ENCODE measurements around the gene PIP5K1B. TPM values are rescaled to one million over a fixed set of nuclear protein-coding genes. Genes with fewer than 3 reads are reported as not detected.

The PIP5K1B gene
- polyA plus RNA-seq, 4 donors: 7.6 to 8.5 (median 8.0) TPM

GRCh38 chr9:68947015-68947414, 242.0 kb downstream of the PIP5K1B start:
- no peak for DNase-seq (ENCODE audit: low read depth in 4 of 4, low spot score in 3 of 4)

DNA sequence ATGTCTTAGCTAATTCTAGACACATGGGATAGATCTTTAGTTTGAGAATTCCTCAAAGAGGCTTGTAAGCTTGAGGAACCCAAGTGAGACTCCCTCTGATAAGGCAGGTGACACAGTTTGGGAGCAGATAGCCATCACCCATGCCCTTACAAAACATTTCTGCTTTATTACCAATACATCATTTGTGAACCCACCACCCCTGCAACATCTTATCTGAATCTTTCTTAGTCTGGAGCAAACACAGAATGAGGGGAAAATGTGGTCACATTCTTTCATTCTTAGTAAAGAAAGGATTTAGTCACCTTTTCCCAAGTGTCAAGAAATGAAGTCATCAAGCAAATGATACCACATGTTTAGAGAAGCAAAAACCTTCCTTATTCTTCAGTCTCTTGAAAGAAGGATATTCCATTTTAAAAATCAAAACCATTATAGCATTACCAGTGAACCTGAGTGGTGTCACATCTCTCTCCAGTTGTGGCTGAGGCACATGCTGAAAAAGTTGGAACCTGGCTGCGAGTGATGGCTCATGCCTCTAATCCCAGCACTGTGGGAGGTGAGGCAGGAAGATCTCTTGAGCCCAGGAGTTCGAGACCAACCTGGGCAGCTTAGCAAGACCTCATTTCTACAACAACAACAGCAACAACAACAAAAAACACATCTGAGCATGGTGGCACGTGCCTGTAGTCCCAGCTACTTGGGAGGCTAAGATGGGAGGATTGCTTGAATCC, 243.0 kb downstream of the PIP5K1B start:
- DNase-seq (ENCODE audit: low read depth in 4 of 4, low spot score in 3 of 4): no peak

DNA sequence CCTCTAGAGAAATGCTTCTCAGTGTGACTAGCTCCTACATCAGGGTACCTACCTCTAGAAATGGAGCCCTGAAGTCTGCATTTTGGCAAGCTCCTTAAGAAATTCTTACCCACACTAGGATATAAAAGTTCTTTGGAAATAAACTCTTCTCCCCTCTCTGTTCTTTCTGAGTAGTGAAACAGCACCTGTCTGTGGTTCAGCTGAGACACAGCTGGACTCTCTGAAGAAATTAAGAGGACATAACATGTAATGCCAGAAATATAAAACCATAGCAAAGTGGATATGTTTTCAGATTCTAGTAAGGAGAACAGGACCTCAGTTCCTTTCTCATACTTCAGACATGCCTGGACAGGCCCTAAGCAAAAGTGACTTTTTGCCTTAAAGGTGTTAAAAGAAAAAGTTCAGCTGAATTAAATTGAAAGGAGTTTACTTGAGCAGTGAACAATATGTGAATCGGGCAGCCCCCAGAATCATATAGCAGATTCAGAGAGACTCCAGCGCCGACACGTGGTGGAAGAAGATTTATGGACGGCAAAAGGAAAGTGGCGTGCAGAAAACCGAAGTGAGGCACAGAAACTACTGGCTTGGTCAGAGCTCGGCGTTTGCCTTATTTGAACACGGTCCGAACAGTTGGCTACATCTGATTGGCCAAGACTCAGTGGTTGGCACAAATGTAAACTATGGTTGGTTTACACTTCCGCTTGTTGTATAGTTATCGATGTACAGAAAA, 244.4 kb downstream of the PIP5K1B start:
- peak in 1 of 4 donors; percentile 23 for DNase-seq (ENCODE audit: low read depth in 4 of 4, low spot score in 3 of 4)

GRCh38 chr9:68950188-68950587, 245.1 kb downstream of the PIP5K1B start:
- DNase-seq (ENCODE audit: low read depth in 4 of 4, low spot score in 3 of 4): no peak

- no peak for DNase-seq (ENCODE audit: low read depth in 4 of 4, low spot score in 3 of 4)
These were observed 245.6 kb downstream of the PIP5K1B start for GRCh38 chr9:68950689-68951088.

GRCh38 chr9:68951879-68952659, 247.0 kb downstream of the PIP5K1B start:
- no peak for DNase-seq (ENCODE audit: low read depth in 4 of 4, low spot score in 3 of 4)

DNA sequence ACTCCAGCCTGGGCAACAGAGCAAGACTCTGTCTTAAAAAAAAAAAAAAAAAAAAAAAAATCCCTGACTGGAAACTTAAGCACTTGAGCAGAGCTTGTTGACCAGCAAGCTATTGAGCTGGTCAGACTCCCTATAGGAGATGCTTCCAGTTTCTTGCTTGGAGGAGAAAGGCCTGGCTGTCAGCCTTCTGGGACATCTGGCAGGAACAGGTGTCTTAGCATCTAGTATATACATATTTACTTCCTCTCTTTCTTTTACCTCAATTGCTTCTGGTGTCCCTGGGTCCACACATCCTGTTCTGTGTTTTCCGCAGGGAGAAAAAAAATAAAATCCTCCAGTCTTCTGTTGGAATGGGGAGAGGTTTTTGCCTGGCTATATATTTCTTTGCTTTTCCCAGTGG, 248.7 kb downstream of the PIP5K1B start:
- no peak for DNase-seq (ENCODE audit: low read depth in 4 of 4, low spot score in 3 of 4)

DNA sequence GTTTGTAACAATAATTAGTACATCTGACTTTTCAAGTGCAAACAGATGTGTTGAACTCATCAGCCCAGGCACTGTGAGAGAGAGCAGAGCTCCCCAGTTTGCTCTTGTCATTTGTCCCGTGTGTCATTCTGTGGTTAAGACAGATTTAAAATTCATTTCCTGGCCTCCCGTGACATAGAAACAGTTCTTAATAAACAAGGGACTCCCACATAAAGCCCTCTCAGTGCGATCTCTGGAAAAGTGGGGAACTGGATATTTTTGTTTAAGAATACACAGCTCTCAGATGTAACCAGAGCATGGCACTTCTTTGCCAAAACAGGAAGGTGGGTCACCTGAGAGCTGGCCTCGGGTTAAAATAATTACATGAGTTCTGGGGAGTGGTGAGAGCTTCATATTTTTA, 250.3 kb downstream of the PIP5K1B start:
- peak in 1 of 4 donors; percentile 43 for DNase-seq (ENCODE audit: low read depth in 4 of 4, low spot score in 3 of 4)

GRCh38 chr9:68957479-68957878, 252.4 kb downstream of the PIP5K1B start:
- DNase-seq (ENCODE audit: low read depth in 4 of 4, low spot score in 3 of 4): no peak

GRCh38 chr9:68961587-68961986, 256.5 kb downstream of the PIP5K1B start:
- DNase-seq (ENCODE audit: low read depth in 4 of 4, low spot score in 3 of 4): no peak

- DNase-seq (ENCODE audit: low read depth in 4 of 4, low spot score in 3 of 4): no peak
These were observed 258.4 kb downstream of the PIP5K1B start for GRCh38 chr9:68963416-68963815.

- no peak for DNase-seq (ENCODE audit: low read depth in 4 of 4, low spot score in 3 of 4)
These were observed 259.1 kb downstream of the PIP5K1B start for GRCh38 chr9:68964102-68964541.

- no peak for DNase-seq (ENCODE audit: low read depth in 4 of 4, low spot score in 3 of 4)
These were observed 259.7 kb downstream of the PIP5K1B start for GRCh38 chr9:68964765-68965164.

DNA sequence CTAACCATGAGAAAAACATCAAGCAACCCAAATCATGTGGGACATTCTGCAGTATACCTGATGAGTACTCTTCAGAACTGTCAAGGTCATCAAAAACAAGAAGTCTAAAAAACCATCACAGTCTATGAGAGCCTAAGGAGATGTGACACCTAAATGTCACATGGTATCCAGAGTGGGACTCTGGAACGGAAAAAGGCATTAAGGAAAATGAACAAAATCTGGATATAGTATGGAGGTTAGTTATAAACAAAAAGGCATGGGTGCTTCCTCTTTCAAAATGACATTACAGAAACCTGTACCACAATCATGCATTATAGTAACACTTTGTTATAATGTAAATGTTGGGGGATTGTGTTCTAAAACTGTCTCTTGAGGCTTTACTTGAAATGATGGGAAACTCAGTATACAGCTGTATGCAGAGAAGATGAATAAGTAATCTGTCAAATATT, 261.5 kb downstream of the PIP5K1B start:
- DNase-seq (ENCODE audit: low read depth in 4 of 4, low spot score in 3 of 4): no peak

DNA sequence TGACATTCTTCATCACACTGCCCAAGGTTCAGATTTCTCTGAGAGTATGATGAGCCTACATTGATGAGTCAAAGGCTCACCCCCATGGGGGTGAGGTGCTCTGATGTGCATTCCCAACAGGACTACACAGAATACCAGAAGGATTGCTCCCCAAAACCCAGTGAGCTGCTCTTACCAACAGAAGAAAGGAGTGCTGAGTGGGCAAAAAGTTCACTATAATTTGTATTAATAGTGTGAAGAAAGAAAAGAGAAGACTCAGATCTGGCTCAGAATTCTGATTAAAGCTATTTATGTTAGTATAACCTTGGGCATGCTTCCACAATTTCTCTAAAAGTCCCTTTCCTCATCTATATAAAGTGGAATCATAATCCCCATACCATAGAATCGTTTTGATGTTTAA, 262.8 kb downstream of the PIP5K1B start:
- DNase-seq (ENCODE audit: low read depth in 4 of 4, low spot score in 3 of 4): no peak

DNA sequence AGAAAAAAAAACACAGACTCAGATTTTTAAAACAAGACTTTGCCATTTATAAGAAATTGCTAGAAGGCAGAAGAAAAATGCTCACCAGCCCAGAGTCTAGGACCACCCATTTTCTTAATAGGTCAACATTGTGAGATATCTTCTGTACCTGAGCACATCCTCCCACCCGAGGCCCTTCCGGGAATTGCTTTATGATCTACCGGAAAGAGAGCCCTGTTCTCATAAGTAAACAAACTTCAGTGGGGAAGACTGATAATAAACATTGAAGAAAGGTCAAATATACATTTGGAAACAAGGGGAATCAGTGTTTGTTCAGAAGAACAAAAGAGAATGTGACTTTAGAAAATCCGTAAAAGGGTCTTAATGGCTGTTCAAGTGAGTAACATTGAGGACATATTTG, 264.5 kb downstream of the PIP5K1B start:
- DNase-seq (ENCODE audit: low read depth in 4 of 4, low spot score in 3 of 4): no peak

DNA sequence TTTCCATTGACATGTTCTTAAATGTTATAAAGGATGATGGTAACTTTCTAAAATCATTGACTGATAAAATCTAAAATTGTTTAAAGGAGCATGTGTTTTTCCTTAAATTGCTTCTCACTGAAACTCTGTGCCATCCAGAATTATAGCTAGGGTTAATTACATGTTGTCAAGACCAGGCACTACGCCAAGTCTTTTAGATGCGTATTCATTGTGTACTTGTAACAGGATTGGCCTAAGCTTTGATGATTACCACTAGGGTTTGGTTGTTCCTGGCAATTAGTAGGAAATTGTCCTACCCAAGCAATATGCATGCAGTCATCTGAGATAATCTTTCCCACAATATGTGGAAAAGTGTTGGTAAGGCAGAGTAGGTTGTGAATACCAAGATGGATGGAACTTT, 265.1 kb downstream of the PIP5K1B start:
- no peak for DNase-seq (ENCODE audit: low read depth in 4 of 4, low spot score in 3 of 4)

DNA sequence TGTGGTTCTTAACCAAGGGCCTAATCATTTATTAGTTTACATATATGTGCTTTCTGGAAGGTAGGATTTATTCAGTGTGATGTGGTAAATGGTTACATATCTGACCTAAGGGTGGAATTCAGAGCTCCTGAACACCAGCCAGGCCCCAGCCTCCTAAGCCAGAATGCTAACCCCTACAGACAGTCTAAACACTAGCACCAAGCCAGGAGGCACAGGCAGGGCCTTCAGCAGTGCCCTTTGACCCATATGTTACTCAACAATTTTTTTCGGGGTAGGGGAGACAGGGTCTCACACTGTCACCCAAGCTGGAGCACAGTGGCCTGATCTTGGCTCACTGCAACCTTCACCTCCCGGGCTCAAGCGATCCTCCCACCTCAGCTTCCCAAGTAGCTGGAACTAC, 268.6 kb downstream of the PIP5K1B start:
- DNase-seq (ENCODE audit: low read depth in 4 of 4, low spot score in 3 of 4): no peak

DNA sequence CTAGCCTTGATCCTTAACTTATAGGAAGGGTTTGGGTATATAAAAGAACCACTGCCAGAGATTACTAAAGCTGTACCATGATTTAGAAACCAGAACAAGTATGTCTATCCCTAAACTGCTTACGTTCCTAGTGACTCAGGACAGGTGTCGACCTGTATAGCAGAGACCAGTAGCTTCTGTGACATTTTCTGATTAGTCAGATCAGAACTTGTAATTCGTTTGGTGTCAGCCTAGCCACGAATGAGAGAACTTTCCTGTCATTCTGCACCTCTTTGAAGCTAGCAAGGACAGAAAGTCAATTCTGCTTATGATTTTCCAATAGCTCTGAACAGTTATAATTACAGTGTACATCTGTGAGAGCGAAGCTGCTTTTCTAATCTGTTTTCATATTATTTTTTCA, 269.4 kb downstream of the PIP5K1B start:
- DNase-seq (ENCODE audit: low read depth in 4 of 4, low spot score in 3 of 4): no peak

DNA sequence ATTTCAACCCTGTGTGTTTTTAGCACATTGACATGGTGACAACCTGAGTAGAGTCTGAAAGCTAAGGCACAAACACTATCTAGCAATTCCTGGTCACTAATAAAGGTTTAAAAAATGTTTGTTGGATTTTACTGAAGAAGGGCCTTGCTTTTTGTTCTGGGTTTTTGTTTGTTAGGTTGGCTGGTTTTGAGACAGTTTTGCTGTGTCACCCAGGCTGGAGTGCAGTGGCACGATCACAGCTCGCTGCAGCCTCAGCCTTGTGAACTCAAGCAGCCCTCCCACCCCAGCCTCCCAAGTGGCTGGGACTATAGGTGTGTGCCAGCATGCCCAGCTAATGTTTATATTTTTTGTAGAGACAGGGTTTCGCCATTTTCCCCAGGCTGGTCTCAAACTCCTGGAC, 269.9 kb downstream of the PIP5K1B start:
- no peak for DNase-seq (ENCODE audit: low read depth in 4 of 4, low spot score in 3 of 4)

DNA sequence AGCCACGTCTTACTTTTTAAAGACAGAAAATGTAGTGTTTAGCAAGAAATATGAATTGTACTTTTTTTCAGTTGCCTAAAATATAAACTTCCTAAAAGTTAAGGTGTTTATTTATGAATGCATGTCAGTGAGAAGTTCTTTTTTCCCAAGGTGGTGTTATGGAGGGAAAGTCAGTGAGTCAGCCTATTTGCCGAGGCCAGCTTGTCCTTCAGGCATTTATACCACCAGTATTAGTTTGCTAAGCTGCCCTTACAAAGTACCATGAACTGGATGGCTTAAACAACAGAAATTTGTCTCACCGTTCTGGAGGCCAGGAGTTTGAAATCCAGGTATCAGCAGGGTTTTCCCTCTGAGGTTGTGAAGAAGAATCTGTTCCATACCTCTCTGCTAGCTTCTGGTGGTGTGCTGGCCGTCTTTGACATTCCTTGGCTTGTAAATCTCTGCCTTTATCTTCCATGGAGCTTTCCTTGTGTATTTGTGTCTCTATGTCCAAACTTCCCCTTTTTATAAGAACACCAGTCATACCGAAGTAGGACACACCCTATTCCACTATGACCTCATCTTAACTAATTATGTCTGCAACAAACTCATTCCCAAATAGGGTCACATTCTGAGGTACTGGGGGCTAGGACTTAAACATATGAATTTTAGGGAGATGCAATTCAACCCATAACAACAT, 270.5 kb downstream of the PIP5K1B start:
- DNase-seq (ENCODE audit: low read depth in 4 of 4, low spot score in 3 of 4): no peak

Measured in right renal pelvis (tissue), 4 donors.